ENCODE results near the gene CERS3.

The CERS3 gene

DNA sequence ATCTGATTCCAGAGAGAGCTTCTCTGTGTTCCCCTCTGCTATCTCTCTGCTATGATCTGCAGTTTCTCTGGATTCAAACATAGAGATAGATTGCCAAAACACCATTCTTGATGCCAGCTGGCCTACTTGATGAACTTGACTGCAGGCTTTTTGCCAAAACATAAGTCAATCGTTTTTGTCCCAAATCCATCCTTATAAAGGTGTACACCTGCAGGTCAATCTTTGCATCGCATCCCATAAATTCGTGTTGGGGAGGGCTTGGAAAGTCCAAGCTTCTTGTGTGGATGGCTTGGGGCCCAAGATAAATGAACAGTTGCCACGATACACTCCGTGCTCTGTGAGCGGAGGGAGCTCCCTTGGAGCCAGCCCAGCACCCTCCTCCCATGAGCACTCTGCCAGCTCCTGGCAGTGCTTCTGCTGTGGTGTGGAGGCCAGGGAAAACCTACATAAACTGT is 2.7 kb downstream of the CERS3 start:
- Mint-ChIP-seq H3K27me3 (ENCODE audit: low read depth, poor library complexity) (peaks cover 11% of the 10 kb centered on the region), H3K36me3 (ENCODE audit: low read depth) (no peaks in the 10 kb centered on the region), H3K4me3 (no peak overlapping the region), H3K4me1 (no peaks in the 10 kb centered on the region), H3K27ac (no peak overlapping the region), H3K9me3 (peaks cover 6% of the 10 kb centered on the region)
- no peak for DNase-seq
- TF ChIP-seq, protein P1, sequence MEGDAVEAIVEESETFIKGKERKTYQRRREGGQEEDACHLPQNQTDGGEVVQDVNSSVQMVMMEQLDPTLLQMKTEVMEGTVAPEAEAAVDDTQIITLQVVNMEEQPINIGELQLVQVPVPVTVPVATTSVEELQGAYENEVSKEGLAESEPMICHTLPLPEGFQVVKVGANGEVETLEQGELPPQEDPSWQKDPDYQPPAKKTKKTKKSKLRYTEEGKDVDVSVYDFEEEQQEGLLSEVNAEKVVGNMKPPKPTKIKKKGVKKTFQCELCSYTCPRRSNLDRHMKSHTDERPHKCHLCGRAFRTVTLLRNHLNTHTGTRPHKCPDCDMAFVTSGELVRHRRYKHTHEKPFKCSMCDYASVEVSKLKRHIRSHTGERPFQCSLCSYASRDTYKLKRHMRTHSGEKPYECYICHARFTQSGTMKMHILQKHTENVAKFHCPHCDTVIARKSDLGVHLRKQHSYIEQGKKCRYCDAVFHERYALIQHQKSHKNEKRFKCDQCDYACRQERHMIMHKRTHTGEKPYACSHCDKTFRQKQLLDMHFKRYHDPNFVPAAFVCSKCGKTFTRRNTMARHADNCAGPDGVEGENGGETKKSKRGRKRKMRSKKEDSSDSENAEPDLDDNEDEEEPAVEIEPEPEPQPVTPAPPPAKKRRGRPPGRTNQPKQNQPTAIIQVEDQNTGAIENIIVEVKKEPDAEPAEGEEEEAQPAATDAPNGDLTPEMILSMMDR (IDR thresholded peaks at IDR 0.05): no peak

DNA sequence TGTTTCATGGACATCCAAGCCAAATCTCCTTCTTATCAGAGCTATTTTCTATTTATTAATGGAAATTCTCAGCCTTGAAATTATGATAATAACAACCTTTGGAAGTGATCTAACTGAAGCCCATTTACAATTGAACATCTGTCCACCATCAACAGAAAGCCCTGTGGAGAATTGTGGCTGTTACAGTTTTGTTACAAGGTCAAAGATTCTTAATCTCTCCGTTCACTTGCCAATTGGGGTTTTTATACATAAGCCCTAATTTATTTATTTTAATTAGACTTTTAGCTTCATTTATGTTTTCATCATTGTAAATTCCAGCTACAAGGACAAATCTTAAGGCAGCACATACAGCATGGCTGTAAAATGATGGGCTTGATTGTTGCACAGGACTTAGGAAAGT is 3.3 kb downstream of the CERS3 start:
- Mint-ChIP-seq H3K4me3 (no peak overlapping the region), H3K27me3 (ENCODE audit: low read depth, poor library complexity) (peaks cover 11% of the 10 kb centered on the region), H3K4me1 (no peaks in the 10 kb centered on the region), H3K36me3 (ENCODE audit: low read depth) (no peaks in the 10 kb centered on the region), H3K9me3 (peaks cover 6% of the 10 kb centered on the region), H3K27ac (no peak overlapping the region)
- TF ChIP-seq, protein P1 (IDR thresholded peaks at IDR 0.05): no peak
- DNase-seq: no peak

DNA sequence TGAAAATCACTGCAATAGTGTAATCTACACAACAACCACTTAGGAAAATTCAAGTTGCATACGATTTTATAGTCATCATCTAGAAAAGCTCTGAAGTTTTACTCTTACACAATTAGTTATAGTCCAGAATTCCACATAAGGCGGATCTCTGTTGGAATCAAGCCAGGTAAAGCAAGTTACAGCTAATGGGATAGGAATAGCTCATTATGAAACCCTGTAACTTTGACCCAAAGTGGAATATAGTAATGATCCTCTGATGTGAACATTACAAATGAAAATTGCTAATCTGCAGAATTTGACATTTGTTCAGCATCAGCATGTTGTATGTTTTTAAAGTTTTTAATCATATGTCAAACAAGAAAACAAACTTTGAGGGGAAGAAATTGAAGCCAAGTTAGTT is 4.4 kb downstream of the CERS3 start:
- no peaks in the 10 kb centered on the region for H3K4me1 Mint-ChIP-seq
- TF ChIP-seq, protein P1 (IDR thresholded peaks at IDR 0.05): no peak
- H3K27ac Mint-ChIP-seq: no peak overlapping the region
- H3K36me3 Mint-ChIP-seq (ENCODE audit: low read depth): no peaks in the 10 kb centered on the region
- DNase-seq: no peak
- H3K4me3 Mint-ChIP-seq: no peak overlapping the region
- peaks cover 12% of the 10 kb centered on the region for H3K27me3 Mint-ChIP-seq (ENCODE audit: low read depth, poor library complexity)
- H3K9me3 Mint-ChIP-seq: peaks cover 6% of the 10 kb centered on the region

DNA sequence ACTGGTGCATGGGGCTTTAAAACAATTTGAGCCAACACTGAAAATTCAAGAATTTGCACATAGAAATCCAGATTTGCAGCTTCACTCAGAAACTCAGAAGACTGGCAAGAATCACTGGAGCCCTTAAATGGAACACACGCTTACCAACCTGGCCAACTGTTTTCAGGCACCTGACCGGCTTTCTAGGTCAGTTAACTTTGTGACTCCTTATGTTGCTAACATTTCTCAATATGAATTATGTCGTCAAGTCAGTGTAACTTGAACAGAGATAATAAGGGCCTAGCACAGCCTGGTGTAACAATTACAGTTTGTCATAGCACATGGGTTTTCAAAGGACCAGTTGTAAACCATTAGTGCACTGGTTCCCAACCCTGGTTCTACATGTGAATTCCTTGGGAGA is 6.8 kb downstream of the CERS3 start:
- H3K27me3 Mint-ChIP-seq (ENCODE audit: low read depth, poor library complexity): peaks cover 13% of the 10 kb centered on the region
- no peak overlapping the region for H3K4me3 Mint-ChIP-seq
- H3K27ac Mint-ChIP-seq: no peak overlapping the region
- H3K9me3 Mint-ChIP-seq: peaks cover 6% of the 10 kb centered on the region
- TF ChIP-seq, protein P1 (IDR thresholded peaks at IDR 0.05): no peak
- H3K4me1 Mint-ChIP-seq: no peaks in the 10 kb centered on the region
- DNase-seq: no peak
- no peaks in the 10 kb centered on the region for H3K36me3 Mint-ChIP-seq (ENCODE audit: low read depth)

DNA sequence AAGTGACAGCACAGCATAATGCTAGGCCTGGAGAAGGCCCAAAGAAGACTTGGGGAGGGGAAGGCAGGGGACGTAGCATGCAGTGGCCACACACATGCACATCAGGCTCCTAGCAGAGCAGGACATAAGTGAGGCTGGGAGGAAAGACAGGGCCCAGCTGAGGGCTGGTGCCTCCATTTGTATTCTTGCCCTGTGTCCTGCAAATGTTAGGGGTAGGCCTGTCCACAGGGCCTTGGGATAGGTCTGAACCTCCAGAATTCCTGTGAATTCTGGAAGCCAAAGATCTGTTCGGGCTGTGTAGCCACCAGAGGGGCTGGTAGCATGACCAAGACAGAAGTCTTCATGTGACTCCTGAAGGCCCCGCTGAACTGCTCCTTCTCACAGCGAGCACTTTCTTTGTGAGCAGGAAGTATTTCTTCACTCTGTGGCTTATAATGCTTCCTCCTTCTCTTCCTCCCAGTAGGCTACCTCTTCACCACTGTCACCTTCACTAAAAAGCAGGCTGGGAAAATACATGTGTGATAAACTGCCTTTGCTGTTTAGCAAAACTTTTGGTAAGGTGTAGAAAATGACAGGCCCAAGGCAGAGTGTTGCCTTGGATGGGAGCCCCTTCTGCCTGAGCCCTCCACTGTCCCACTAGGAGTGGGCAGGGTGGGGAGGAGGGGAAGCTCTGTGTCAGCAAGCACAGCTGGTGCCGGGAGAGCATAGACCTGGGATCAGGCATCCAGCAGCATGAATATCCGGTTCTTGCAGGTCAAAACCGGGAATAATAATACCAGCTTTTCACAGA is 8.4 kb downstream of the CERS3 start:
- H3K36me3 Mint-ChIP-seq (ENCODE audit: low read depth): no peaks in the 10 kb centered on the region
- H3K4me1 Mint-ChIP-seq: no peaks in the 10 kb centered on the region
- TF ChIP-seq, protein P1 (IDR thresholded peaks at IDR 0.05): no peak
- H3K27me3 Mint-ChIP-seq (ENCODE audit: low read depth, poor library complexity): peaks cover 9% of the 10 kb centered on the region
- H3K27ac Mint-ChIP-seq: no peak overlapping the region
- H3K9me3 Mint-ChIP-seq: peaks cover 6% of the 10 kb centered on the region
- DNase-seq: no peak
- no peak overlapping the region for H3K4me3 Mint-ChIP-seq

DNA sequence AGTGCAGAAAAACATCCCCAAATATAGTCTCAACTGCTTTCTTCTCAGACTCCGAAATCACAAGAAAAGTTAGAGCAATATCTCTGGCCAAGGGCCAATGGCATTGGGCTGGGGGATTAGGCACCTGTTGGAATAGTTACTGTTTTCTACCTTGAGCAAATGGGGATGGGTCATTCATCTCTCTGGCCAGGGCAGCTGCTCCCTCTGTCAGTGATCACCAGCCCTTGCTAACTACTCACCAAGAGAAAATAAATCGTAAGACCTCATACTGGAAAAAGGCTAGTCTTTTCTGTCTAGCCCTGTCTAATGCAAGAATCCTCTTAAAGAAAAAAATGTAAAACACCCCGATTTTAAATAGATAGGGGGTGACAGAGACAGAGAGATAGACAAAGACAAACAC is 10.9 kb downstream of the CERS3 start:
- H3K9me3 Mint-ChIP-seq: peaks cover under 1% of the 10 kb centered on the region
- TF ChIP-seq, protein P1 (IDR thresholded peaks at IDR 0.05): no peak
- H3K36me3 Mint-ChIP-seq (ENCODE audit: low read depth): no peaks in the 10 kb centered on the region
- DNase-seq: no peak
- no peak overlapping the region for H3K4me3 Mint-ChIP-seq
- peaks cover 9% of the 10 kb centered on the region for H3K27me3 Mint-ChIP-seq (ENCODE audit: low read depth, poor library complexity)
- H3K27ac Mint-ChIP-seq: no peak overlapping the region
- H3K4me1 Mint-ChIP-seq: no peaks in the 10 kb centered on the region
